CD4-positive, alpha-beta T cell treated with Interferon alpha-2 for 1 hour (primary cell): ENCODE results near the gene SPG11.
"Not testable (repeated sequence)": the region's sequence is repeated elsewhere in the genome, so short reads cannot be mapped to it uniquely, and the experiment has no call there.

ENCODE experiments used
- DNase-seq, 2 donors: peaks; one replicate each; pipeline ENCODE4 v3.0.0-alpha.2; 2020 to 2022

Gene SPG11

GRCh38 chr15:44620081-44620480 lies 43.4 kb downstream of the SPG11 start:
- no peak for DNase-seq

DNA sequence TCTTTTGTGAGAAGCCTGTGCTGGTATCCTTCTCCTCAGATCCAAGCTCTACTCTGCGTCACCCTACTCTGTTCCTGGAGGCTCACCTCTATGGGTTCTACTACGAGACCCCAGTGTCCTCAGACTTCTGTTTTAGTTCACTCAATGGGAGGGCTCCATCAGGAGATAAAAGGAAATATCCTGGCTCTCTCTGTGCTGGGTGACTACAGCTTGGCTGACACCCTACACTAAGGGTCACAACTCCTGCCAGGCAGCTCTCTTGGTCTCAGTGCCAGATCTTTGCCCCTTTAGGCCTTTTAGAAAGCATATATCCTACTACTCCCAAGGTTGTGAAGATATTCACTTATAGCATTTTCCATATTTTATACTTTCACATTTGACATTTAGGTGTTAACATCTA lies 46.5 kb downstream of the SPG11 start:
- no peak for DNase-seq

- DNase-seq = no peak
Measured at GRCh38 chr15:44606740-44607139, 56.7 kb downstream of the SPG11 start.

DNA sequence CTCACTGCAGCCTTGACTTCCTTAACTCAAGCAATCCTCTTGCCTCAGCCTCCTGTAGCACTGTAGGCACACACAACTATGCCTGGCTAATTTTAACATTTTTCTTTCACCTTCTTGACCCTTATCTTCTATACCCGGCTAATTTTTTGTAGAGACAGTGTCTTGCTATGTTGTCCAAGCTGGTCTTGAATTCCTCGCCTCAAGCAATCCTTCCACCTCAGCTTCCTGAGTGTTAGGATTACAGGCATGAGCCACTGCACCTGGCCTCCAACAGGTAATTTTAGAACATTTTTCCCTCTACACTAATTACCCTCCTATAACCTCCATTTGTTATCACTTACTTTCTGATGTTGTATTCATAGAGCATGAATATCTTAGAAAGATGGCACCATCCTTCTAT lies 60.3 kb downstream of the SPG11 start:
- no peak for DNase-seq

- DNase-seq = no peak
Measured at GRCh38 chr15:44598892-44599291, 64.6 kb downstream of the SPG11 start.

DNA sequence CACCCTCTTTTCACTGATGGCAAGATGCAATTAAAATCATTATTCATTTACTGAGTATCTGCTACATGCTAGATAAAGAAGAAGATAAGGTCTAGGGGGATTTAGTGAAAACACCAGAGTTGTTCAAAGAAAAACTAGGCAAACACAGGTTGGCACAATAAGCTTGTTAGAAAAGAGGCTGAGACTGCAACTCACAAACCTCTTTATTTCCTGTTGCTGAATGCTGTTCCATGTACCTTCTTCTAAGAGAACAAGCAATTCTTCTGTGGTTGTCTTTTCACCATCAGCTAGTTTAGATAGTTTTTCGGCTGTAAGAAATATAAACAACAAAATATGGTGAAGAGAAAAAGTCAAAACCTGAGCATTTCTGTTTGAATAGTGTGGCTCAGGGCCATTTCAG lies 65.4 kb downstream of the SPG11 start:
- DNase-seq = no peak

- no peak for DNase-seq
Measured at GRCh38 chr15:44596511-44597010, 66.9 kb downstream of the SPG11 start.

GRCh38 chr15:44595656-44596510 lies 67.6 kb downstream of the SPG11 start:
- DNase-seq = no peak

DNA sequence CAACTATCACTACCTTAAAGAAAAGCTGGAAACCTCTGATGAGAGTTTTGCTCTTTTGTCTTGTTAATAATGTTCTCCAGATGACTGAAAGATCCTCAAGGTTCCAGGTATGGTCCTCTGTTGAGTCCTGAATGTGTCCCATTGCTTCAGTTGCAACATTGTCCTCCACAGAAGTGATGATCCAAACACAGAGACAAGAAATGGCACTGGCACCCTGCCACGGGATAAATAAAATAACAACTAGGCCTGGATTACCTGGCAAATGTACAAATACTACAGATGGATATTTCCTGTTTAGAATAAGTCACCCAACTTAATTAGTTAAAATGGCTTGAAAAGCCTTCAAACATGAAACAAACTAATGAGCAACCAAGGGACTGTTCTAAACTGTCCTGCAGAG lies 68.2 kb downstream of the SPG11 start:
- DNase-seq = no peak

DNA sequence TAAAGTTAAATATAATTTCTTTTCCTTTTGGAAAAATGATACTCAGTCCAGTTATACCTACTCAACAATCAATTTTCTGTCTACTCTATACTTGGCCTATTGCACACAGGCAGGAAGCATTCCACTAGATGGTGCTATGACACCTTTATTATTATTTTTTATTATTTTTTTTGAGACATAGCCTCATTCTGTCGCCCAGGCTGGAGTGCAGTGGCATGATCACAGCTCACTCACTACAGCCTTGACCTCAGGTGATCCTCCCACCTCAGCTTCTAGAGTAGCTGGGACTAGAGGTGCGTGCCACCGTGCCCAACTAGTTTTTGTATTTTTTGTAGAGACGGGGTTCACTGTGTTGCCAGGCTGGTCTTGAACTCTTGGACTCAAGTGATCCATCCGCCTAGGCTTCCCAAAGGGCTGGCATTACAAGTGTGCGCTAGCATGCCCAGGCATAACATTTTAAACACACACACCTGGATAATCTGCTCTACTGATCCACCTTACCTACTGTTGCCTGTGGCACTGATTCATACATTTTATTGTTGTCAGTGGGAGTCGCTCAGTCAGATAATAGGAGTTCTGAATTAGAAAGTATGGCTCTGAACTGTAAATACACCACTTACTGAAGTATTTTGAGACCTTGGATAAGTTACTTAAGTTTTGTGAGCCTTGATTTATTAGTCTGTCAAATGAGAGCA lies 70.3 kb downstream of the SPG11 start:
- DNase-seq = peak; percentile 20 to 75

DNA sequence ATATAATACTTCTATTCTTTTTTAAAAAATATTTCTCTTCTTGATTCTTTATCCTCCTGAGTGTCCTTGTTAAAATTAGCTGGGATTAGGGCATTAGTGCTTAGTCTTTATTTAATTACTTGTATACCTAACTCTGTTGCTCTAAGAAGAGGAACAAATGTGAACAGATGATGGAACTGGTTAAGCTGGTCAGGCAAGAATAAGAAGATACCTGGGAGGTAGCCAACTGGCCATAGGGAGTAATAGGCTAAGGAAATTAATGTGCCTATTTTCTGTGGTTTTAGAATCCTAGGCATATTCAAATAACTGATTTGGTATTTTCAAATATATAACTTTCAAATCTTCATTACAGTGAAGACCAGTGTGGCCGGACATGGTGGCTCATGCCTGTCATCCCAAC lies 72.1 kb downstream of the SPG11 start:
- DNase-seq = no peak

- no peak for DNase-seq
Measured at GRCh38 chr15:44588541-44588940, 74.9 kb downstream of the SPG11 start.

GRCh38 chr15:44585633-44586032 lies 77.8 kb downstream of the SPG11 start:
- no peak for DNase-seq

GRCh38 chr15:44584162-44584749 lies 79.2 kb downstream of the SPG11 start:
- peak; percentile 53 to 71 for DNase-seq

DNA sequence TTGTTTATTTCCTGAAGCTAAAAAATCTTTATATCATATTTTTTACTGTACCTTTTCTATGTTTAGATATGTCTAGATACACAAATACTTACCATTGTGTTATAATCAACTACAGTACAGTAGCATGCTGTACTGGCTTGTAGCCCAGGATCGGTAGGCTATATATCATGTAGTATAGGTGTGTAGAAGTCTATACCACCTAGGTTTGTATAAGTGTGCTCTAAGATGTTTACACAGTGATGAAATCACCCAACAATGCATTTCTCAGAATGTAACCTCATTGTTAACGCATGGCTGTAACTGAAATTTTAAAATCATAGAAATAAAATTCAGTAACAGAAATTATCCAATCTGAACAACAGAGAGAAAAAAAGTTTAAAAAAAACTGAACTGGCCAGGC lies 83.4 kb downstream of the SPG11 start:
- no peak for DNase-seq

- DNase-seq = no peak
Measured at GRCh38 chr15:44574734-44575133, 88.7 kb downstream of the SPG11 start.

- DNase-seq = no peak
Measured at GRCh38 chr15:44573386-44573785, 90.1 kb downstream of the SPG11 start.

DNA sequence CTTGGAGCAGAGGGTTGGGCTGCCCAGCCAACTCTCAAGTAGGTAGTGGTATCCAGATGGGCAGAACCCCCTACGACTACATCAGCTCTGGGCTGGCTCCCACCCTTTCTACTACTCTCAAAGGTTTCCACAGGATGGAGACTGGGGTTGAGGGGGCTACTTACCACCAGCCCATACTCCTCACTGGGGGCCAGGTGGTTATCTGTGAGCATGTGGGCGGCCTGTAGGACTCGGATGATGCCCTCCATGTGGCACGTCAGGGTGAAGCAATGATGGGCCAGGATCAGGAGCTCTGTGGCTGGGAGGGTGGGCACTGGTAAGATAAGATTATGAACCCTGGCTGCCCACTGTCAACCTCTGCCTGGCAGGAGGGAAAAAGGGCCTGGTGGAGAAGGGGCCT lies 93.1 kb downstream of the SPG11 start:
- DNase-seq = no peak

- DNase-seq = no peak
Measured at GRCh38 chr15:44569316-44569715, 94.1 kb downstream of the SPG11 start.

GRCh38 chr15:44568338-44568737 lies 95.1 kb downstream of the SPG11 start:
- no peak for DNase-seq

DNA sequence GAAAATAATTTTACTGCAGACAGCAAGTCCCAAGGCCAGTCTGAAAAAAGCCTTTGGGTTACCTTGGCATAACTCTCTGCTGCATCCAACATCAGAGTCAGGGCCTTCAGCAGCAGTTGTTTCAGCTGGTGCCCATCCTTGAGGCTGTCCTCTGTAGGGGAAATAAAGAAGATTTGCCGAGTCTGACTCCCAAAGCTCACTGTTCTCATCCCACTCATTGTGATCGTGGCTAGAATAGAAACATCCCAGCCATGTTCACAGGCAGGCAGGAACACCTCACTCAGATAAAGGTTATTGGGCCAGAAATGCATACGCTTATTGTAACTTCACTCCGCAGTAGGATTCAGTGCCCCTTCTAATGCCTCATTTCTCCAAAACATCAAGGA lies 97.3 kb downstream of the SPG11 start:
- no peak for DNase-seq

- DNase-seq = no peak
Measured at GRCh38 chr15:44565387-44566154, 97.9 kb downstream of the SPG11 start.

- DNase-seq = not testable (repeated sequence)
Measured at GRCh38 chr15:44560926-44561325, 102.5 kb downstream of the SPG11 start.
